ENCODE data around the gene KIAA0408. TPM values are rescaled to one million over a fixed set of nuclear protein-coding genes. Genes with fewer than 3 reads are reported as not detected.

Gene KIAA0408
- 5.3 to 7.5 TPM (median 5.6 TPM) in 5 replicates for total RNA-seq (2022; extraction: Qiagen RNA extraction)

GRCh38 chr6:127459231-127459641, at the start of gene KIAA0408:
Gene KIAA0408, minus strand, starts transcription at chr6:127459389. Its CDS starts 5,408 bp downstream, at chr6:127453981.

Other genes starting within 250 kb of the KIAA0408 start
- gene RNF146, start 192.5 kb downstream of the KIAA0408 start, total RNA-seq (2022; extraction: Qiagen RNA extraction) = 9.4 to 11.9 TPM (median 10.2 TPM) in 5 replicates
- gene ECHDC1, start 115.8 kb downstream of the KIAA0408 start, total RNA-seq (2022; extraction: Qiagen RNA extraction) = 34.5 to 56.0 TPM (median 38.6 TPM) in 5 replicates
- 0.12 to 0.18 TPM (median 0.18 TPM) in 3 of 5 replicates, not detected in the others for gene C6orf58, start 117.8 kb upstream of the KIAA0408 start, total RNA-seq (2022; extraction: Qiagen RNA extraction)